Neutrophil (primary cell): ENCODE results near the gene MAZ.
"Not testable (repeated sequence)": the region's sequence is repeated elsewhere in the genome, so short reads cannot be mapped to it uniquely, and the experiment has no call there.

Experiments
- H3K27ac ChIP-seq: fragments of 200-600 bp; sonication (generic); 2 replicates; pipeline ENCODE4 v1.5.1; 2016; ENCODE audit warnings: mild to moderate bottlenecking, moderate library complexity
- H3K27me3 ChIP-seq: fragments of 200-600 bp; sonication (generic); 2 replicates; pipeline ENCODE4 v1.6.0; 2016; ENCODE audit warnings: mild to moderate bottlenecking
- H3K36me3 ChIP-seq: fragments of 200-600 bp; sonication (generic); 2 replicates; pipeline ENCODE4 v1.5.1; 2017
- H3K4me1 ChIP-seq, 2 experiments: fragments of 200-600 bp in 1 of 2; sonication (generic) in 1 of 2; 1 replicate in 1 of 2; 2 replicates in 1 of 2; pipeline versions ENCODE4 v1.5.1 to v1.6.1; 2013 to 2016; ENCODE audit warnings: low read depth in 1 of 2, low read length in 1 of 2, mild to moderate bottlenecking in 1 of 2, moderate library complexity in 1 of 2; ENCODE audit not compliant: control insufficient read depth in 1 of 2, insufficient read depth in 1 of 2
- H3K4me3 ChIP-seq, 2 experiments: fragments of 200-600 bp in 1 of 2; sonication (generic) in 1 of 2; 1 replicate in 1 of 2; 2 replicates in 1 of 2; pipeline ENCODE4 v1.5.1; 2013 to 2016; ENCODE audit warnings: low read depth in 1 of 2, low read length in 1 of 2, mild to moderate bottlenecking in 1 of 2, moderate library complexity in 1 of 2
- H3K9me3 ChIP-seq: fragments of 200-600 bp; sonication (generic); 2 replicates; pipeline ENCODE4 v1.5.1; 2016
- TF ChIP-seq, protein P1 (sequence below): fragments of 200-600 bp; sonication (generic); IDR thresholded peaks from 2 replicates; pipeline ENCODE4 v1.5.1; 2016; ENCODE audit warnings: antibody characterized with exemption

MAZ gene

GRCh38 chr16:29777576-29778350, 28.6 kb upstream of the MAZ start, which contains the start of gene ZG16:
ZG16 (plus strand) TSS chr16:29778256; CDS start chr16:29779267, 1,011 bp downstream.
- H3K27ac ChIP-seq, result no peak within 1 kb of the TSS
- TF ChIP-seq, protein P1, sequence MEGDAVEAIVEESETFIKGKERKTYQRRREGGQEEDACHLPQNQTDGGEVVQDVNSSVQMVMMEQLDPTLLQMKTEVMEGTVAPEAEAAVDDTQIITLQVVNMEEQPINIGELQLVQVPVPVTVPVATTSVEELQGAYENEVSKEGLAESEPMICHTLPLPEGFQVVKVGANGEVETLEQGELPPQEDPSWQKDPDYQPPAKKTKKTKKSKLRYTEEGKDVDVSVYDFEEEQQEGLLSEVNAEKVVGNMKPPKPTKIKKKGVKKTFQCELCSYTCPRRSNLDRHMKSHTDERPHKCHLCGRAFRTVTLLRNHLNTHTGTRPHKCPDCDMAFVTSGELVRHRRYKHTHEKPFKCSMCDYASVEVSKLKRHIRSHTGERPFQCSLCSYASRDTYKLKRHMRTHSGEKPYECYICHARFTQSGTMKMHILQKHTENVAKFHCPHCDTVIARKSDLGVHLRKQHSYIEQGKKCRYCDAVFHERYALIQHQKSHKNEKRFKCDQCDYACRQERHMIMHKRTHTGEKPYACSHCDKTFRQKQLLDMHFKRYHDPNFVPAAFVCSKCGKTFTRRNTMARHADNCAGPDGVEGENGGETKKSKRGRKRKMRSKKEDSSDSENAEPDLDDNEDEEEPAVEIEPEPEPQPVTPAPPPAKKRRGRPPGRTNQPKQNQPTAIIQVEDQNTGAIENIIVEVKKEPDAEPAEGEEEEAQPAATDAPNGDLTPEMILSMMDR, result no peak

GRCh38 chr16:29779474-29779873, 26.9 kb upstream of the MAZ start:
- Histone ChIP-seq H3K9me3 (no peaks in the 10 kb centered on the region), H3K27ac (no peak overlapping the region), H3K27me3 (no peaks in the 10 kb centered on the region), H3K4me1 (peaks cover under 1 to 2% of the 10 kb centered on the region in 2 experiments), H3K36me3 (no peaks in the 10 kb centered on the region), H3K4me3 (no peak overlapping the region)
- TF ChIP-seq, protein P1, result no peak

More at GRCh38 chr16:29777576-29778350, 28.6 kb upstream of the MAZ start, which contains the start of gene ZG16:
- no peaks in the 10 kb centered on the region for H3K27me3 ChIP-seq
- no peaks in the 10 kb centered on the region for H3K36me3 ChIP-seq
- peaks cover 8 to 13% of the 10 kb centered on the region in 2 experiments for H3K4me1 ChIP-seq
- H3K4me3 ChIP-seq, result no peak within 1 kb of the TSS
- H3K9me3 ChIP-seq, result no peaks in the 10 kb centered on the region

- not testable (repeated sequence) for H3K4me3 ChIP-seq, H3K36me3 ChIP-seq, H3K27me3 ChIP-seq, H3K27ac ChIP-seq, H3K9me3 ChIP-seq
- peaks cover 12 to 14% of the 10 kb centered on the region in 2 experiments for H3K4me1 ChIP-seq
Observed at GRCh38 chr16:29783094-29783953, 23.0 kb upstream of the MAZ start.

DNA sequence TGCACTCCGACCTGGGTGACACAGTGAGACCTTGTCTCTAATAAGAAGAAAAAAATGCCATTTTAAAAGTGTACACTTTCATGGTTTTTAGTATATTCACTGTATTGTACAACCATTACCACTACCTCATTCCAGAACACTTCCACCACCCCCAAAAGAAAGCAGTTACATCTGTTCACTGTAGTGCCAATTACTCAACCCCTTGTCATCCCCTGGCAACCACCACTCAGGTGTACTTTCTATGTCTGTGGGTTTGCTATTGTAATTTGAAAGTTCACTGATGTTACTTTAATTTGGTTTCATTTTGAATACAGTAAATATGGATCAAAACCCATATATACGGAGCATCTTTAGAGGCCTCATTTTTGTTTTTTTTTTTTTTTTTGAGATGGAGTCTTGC, 22.2 kb upstream of the MAZ start:
- TF ChIP-seq, protein P1, result no peak
- H3K4me3 ChIP-seq, result no peak overlapping the region
- no peaks in the 10 kb centered on the region for H3K27me3 ChIP-seq
- H3K36me3 ChIP-seq, result no peaks in the 10 kb centered on the region
- no peak overlapping the region for H3K27ac ChIP-seq
- no peaks in the 10 kb centered on the region for H3K9me3 ChIP-seq
- H3K4me1 ChIP-seq, result peaks cover 14% of the 10 kb centered on the region in 2 experiments

- Histone ChIP-seq H3K4me3 (peak overlapping the region; percentile 19 to 26), H3K27me3 (no peaks in the 10 kb centered on the region), H3K4me1 (peaks cover 22% of the 10 kb centered on the region in 2 experiments), H3K36me3 (no peaks in the 10 kb centered on the region), H3K9me3 (no peaks in the 10 kb centered on the region), H3K27ac (peak overlapping the region; percentile 59)
- TF ChIP-seq, protein P1, result peak; percentile 88
Observed at GRCh38 chr16:29784901-29785500, 21.3 kb upstream of the MAZ start.

DNA sequence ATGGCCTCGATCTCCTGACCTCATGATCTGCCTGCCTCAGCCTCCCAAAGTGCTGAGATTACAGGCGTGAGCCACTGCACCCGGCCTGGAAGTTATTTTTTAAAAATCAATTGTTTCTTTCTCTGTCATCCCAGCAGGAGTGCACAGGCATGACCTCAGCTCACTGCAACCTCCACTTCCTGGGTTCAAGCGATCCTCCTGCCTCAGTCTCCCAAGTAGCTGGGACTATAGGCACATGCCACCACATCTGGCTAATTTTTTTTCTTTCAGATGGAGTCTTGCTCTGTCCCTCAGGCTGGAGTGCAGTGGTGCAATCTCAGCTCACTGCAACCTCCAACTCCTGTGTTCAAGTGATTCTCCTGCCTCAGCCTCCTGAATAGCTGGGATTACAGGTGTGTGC, 19.2 kb upstream of the MAZ start:
- not testable (repeated sequence) for H3K9me3 ChIP-seq, H3K36me3 ChIP-seq, H3K4me3 ChIP-seq, H3K27me3 ChIP-seq, H3K27ac ChIP-seq
- peaks cover 39% of the 10 kb centered on the region in 2 experiments for H3K4me1 ChIP-seq
